Tibial nerve (tissue), 4 donors: ENCODE results near the gene MLXIPL.

Experiments used
- CTCF ChIP-seq, 5 experiments: fragments of 200-600 bp in 3 of 5; fragments of 450-650 bp in 2 of 5; sonication (generic) in 3 of 5; IDR thresholded peaks; one replicate each; pipeline ENCODE4 v1.5.1; 2016 to 2019; ENCODE audit warnings: antibody characterized with exemption in 5 of 5, mild to moderate bottlenecking in 3 of 5, moderate library complexity in 2 of 5
- EP300 ChIP-seq, 2 donors: sonication (generic); formaldehyde crosslinking; IDR thresholded peaks; one replicate each; pipeline ENCODE4 v1.6.1; 2017; ENCODE audit warnings: antibody characterized with exemption in 2 of 2, mild to moderate bottlenecking in 1 of 2
- POLR2A ChIP-seq, 2 donors: fragments of 450-650 bp; IDR thresholded peaks; one replicate each; pipeline ENCODE4 v1.6.1; 2017; ENCODE audit warnings: antibody characterized with exemption in 2 of 2, mild to moderate bottlenecking in 2 of 2, moderate library complexity in 2 of 2

GRCh38 chr7:73544678-73545077 is 79.6 kb downstream of the MLXIPL start:
- TF ChIP-seq CTCF (IDR thresholded peaks at IDR 0.05) (no peak), POLR2A (IDR thresholded peaks at IDR 0.05) (no peak), EP300 (IDR thresholded peaks at IDR 0.05) (no peak)
